ENCODE measurements around the gene BUB3.

BUB3 gene

GRCh38 chr10:123154092-123154710, at the start of gene BUB3:
Gene BUB3 (plus strand): TSS chr10:123154402. CDS start chr10:123154918, 516 bp downstream.
- TF ChIP-seq CTCF (IDR thresholded peaks at IDR 0.05; ENCODE audit: low read depth, low read length, missing control alignments) = no peak
- peak; percentile 99 for DNase-seq (ENCODE audit: low read depth)
- peak within 1 kb of the TSS; percentile 70 for H3K4me3 ChIP-seq (ENCODE audit: low read depth, low read length)

GRCh38 chr10:123109466-123109865, 44.7 kb upstream of the BUB3 start:
- no peak for TF ChIP-seq CTCF (IDR thresholded peaks at IDR 0.05; ENCODE audit: low read depth, low read length, missing control alignments)
- no peak for DNase-seq (ENCODE audit: low read depth)
- no peak overlapping the region for H3K4me3 ChIP-seq (ENCODE audit: low read depth, low read length)

- no peak overlapping the region for H3K4me3 ChIP-seq (ENCODE audit: low read depth, low read length)
- no peak for DNase-seq (ENCODE audit: low read depth)
- no peak for TF ChIP-seq CTCF (IDR thresholded peaks at IDR 0.05; ENCODE audit: low read depth, low read length, missing control alignments)
Observed at GRCh38 chr10:123117644-123118417, 36.4 kb upstream of the BUB3 start.

GRCh38 chr10:123119081-123119480, 35.1 kb upstream of the BUB3 start:
- TF ChIP-seq CTCF (IDR thresholded peaks at IDR 0.05; ENCODE audit: low read depth, low read length, missing control alignments) = no peak
- no peak overlapping the region for H3K4me3 ChIP-seq (ENCODE audit: low read depth, low read length)
- DNase-seq (ENCODE audit: low read depth) = no peak

- H3K4me3 ChIP-seq (ENCODE audit: low read depth, low read length) = no peak overlapping the region
- TF ChIP-seq CTCF (IDR thresholded peaks at IDR 0.05; ENCODE audit: low read depth, low read length, missing control alignments) = no peak
- no peak for DNase-seq (ENCODE audit: low read depth)
Observed at GRCh38 chr10:123126246-123126645, 28.0 kb upstream of the BUB3 start.

GRCh38 chr10:123129618-123130271, 24.5 kb upstream of the BUB3 start:
- TF ChIP-seq CTCF (IDR thresholded peaks at IDR 0.05; ENCODE audit: low read depth, low read length, missing control alignments) = no peak
- DNase-seq (ENCODE audit: low read depth) = no peak
- no peak overlapping the region for H3K4me3 ChIP-seq (ENCODE audit: low read depth, low read length)
